HG02885 (cell line): ENCODE results near the gene MRPS16.

Experiments used
- ATAC-seq: cut with Tn5 transposase; IDR thresholded peaks from one replicate; pipeline ENCODE4 v1.9.1; 2021; ENCODE audit warnings: mild to moderate bottlenecking; ENCODE audit not compliant: unreplicated experiment, poor library complexity

MRPS16 gene

DNA sequence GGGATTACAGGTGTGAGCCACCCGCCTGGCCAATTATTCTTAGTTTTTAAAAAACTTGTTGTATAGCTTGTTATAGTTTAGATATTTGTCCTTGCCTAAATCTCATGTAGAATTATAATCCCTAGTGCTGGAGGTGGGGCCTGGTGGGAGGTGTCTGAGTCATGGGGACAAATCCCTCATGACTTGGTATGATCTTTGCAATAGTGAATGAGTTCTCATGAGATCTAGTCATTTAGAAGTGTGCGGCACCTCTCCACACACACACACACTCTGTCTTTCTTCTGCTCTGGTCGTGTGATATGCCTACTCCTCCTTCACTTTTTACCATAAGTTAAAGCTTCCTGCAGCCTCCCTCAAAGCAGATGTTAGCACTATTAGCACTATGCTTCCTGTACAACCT is 47.4 kb downstream of the MRPS16 start:
- no peak for ATAC-seq
